ENCODE data around the gene GREB1. TPM values are rescaled to one million over a fixed set of nuclear protein-coding genes. Genes with fewer than 3 reads are reported as not detected.

The GREB1 gene
- total RNA-seq, 1 donor from 2014 or later, result 143 TPM

DNA sequence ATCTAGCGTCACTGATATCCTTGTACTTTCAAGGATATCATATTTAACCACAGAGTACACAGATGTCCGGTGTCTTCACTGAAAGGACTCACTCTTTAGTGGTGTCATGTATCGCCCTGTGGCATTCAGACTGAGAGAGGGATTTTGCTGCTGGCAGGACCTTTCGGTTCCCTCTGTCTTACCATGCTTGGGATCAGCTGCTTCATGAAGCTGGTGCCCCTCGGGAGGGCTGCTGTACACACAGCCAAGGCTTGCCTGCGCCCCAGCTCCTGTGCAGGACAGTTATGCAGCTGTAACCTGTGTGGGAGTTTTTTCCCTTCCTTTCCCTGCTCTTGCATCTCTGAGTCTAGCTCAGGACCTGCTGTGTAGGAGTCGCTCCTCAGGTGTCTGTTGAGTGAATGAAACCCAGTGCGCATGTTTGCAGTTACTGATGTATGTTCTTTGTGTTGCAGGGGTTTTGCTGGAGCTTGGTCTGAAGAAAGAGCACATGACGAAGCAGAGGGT lies 64.4 kb downstream of the GREB1 start:
- Mint-ChIP-seq H3K27ac (ENCODE audit: unreplicated experiment) (no peak overlapping the region), H3K4me1 (no peaks in the 10 kb centered on the region), H3K9me3 (no peaks in the 10 kb centered on the region), H3K27me3 (ENCODE audit: low read depth) (no peaks in the 10 kb centered on the region), H3K4me3 (no peak overlapping the region), H3K36me3 (ENCODE audit: low read depth) (peaks cover 18% of the 10 kb centered on the region)
- TF ChIP-seq, protein P1, sequence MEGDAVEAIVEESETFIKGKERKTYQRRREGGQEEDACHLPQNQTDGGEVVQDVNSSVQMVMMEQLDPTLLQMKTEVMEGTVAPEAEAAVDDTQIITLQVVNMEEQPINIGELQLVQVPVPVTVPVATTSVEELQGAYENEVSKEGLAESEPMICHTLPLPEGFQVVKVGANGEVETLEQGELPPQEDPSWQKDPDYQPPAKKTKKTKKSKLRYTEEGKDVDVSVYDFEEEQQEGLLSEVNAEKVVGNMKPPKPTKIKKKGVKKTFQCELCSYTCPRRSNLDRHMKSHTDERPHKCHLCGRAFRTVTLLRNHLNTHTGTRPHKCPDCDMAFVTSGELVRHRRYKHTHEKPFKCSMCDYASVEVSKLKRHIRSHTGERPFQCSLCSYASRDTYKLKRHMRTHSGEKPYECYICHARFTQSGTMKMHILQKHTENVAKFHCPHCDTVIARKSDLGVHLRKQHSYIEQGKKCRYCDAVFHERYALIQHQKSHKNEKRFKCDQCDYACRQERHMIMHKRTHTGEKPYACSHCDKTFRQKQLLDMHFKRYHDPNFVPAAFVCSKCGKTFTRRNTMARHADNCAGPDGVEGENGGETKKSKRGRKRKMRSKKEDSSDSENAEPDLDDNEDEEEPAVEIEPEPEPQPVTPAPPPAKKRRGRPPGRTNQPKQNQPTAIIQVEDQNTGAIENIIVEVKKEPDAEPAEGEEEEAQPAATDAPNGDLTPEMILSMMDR (conservative IDR thresholded peaks at IDR 0.05), result no peak
- no peak for DNase-seq (ENCODE audit: low read depth, low spot score)

DNA sequence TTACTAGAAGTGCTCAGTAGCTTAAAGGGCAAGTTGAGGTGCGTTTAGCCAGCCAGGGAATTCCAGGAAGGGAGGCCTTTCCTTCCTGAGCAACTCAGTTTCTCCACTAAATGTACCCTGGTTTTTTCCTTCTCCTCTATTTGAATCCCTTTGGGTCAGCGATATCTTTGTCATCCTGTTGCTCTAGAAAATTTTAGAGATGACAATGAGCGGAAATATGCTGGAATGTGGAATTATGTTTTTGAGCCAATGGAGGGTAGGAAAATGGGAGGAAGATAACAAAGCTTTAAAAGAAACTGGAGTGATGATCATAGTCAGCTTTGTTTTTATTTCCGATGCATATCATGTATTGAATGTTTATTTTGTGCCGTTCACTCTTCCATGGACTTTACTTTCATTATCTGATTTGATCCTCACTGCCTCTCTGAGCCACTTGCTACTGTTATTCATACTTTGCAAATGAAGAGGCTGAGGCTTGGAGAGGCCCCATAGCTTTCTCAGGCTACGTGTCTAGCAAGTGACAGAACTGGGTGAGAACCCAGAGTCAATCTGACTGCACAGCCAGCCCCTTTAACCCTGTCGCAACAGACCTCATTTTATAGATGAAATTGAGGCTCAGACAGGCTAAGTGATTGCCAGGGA lies 68.8 kb downstream of the GREB1 start:
- H3K27ac Mint-ChIP-seq (ENCODE audit: unreplicated experiment), result no peak overlapping the region
- TF ChIP-seq, protein P1 (conservative IDR thresholded peaks at IDR 0.05), result no peak
- H3K27me3 Mint-ChIP-seq (ENCODE audit: low read depth), result no peaks in the 10 kb centered on the region
- H3K4me3 Mint-ChIP-seq, result no peak overlapping the region
- no peaks in the 10 kb centered on the region for H3K4me1 Mint-ChIP-seq
- H3K36me3 Mint-ChIP-seq (ENCODE audit: low read depth), result peaks cover 19% of the 10 kb centered on the region
- no peak for DNase-seq (ENCODE audit: low read depth, low spot score)
- H3K9me3 Mint-ChIP-seq, result no peaks in the 10 kb centered on the region

DNA sequence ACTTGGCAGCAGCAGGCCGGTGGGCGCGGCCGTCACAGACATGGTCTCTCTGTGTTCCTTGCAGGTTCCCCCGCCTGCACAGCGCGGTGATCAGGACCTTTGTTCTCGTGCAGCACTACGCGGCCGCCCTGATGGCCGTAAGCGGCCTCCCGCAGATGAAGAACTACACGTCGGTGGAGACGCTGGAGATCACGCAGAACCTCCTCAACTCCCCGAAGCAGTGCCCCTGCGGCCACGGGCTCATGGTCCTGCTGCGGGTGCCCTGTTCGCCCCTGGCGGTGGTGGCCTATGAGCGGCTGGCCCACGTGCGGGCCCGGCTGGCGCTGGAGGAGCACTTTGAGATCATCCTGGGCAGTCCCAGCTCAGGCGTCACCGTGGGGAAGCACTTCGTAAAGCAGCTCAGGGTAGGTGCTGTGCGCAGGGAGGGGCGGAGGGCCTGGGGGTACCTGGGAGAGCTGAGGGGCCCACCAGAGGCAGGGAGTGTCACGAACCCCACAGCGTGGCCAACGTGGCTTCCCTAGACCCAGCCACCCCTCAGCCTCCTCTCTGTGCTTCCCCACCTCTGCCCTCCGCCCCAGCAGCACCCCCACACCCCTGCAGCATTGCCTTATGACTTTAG lies 76.9 kb downstream of the GREB1 start:
- H3K27me3 Mint-ChIP-seq (ENCODE audit: low read depth), result no peaks in the 10 kb centered on the region
- TF ChIP-seq, protein P1 (conservative IDR thresholded peaks at IDR 0.05), result no peak
- no peaks in the 10 kb centered on the region for H3K9me3 Mint-ChIP-seq
- no peak overlapping the region for H3K27ac Mint-ChIP-seq (ENCODE audit: unreplicated experiment)
- no peak overlapping the region for H3K4me3 Mint-ChIP-seq
- no peak for DNase-seq (ENCODE audit: low read depth, low spot score)
- peaks cover 19% of the 10 kb centered on the region for H3K36me3 Mint-ChIP-seq (ENCODE audit: low read depth)
- H3K4me1 Mint-ChIP-seq, result no peaks in the 10 kb centered on the region

DNA sequence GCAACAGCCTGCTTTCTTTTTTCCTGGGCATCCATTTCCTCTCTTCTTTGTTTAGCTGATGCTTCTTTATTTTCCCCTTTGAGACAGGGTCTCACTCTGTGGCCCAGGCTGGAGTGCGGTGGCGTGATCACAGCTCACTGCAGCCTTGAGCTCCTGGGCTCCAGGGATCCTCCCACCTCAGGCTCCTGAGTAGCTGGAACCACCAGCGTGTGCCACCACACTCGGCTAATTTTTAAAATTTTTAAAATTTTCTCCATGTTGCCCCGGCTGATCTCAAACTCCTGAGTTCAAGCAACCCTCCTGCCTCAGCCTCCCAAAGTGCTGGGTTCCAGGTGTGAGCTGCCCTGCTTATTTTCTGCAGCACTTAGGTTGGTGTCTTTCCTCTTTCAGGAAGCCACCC lies 77.4 kb downstream of the GREB1 start:
- DNase-seq (ENCODE audit: low read depth, low spot score), result no peak
- no peaks in the 10 kb centered on the region for H3K27me3 Mint-ChIP-seq (ENCODE audit: low read depth)
- H3K36me3 Mint-ChIP-seq (ENCODE audit: low read depth), result peaks cover 24% of the 10 kb centered on the region
- no peaks in the 10 kb centered on the region for H3K9me3 Mint-ChIP-seq
- H3K4me1 Mint-ChIP-seq, result no peaks in the 10 kb centered on the region
- TF ChIP-seq, protein P1 (conservative IDR thresholded peaks at IDR 0.05), result no peak
- H3K4me3 Mint-ChIP-seq, result no peak overlapping the region
- no peak overlapping the region for H3K27ac Mint-ChIP-seq (ENCODE audit: unreplicated experiment)

DNA sequence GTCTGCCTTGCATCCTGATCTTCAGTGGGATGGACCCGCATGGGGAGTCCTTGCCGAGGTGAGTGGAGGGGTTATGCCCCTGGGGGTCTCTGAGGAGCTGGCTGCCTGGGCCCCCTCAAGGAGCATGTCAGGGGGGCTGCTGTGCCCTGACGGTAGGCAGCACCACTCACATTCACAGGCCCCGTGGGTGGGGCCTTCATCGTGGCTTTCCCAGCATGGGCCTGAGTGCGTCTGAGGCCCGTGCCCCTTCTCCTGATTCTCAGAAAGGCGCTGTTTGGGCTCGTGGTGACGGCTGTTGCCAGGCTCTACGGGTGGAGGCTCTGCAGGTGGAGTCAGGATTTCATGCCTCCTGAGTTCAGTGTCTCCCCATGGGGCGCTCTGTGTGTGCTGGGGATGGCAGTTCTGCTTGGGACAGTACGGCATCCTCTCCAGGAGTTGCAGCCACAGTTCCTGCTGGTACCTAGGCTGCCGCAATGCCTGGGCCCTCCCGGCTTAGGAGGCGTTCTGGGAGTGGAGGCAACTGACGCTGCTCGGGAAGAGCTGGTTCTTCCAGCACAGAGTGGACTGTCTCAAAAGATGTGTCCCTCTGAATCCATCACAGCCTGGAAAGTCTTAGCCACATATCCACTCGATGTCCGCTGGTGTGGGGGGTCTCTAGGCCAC lies 78.8 kb downstream of the GREB1 start:
- H3K4me1 Mint-ChIP-seq, result no peaks in the 10 kb centered on the region
- no peak overlapping the region for H3K27ac Mint-ChIP-seq (ENCODE audit: unreplicated experiment)
- H3K4me3 Mint-ChIP-seq, result no peak overlapping the region
- no peaks in the 10 kb centered on the region for H3K9me3 Mint-ChIP-seq
- no peaks in the 10 kb centered on the region for H3K27me3 Mint-ChIP-seq (ENCODE audit: low read depth)
- DNase-seq (ENCODE audit: low read depth, low spot score), result no peak
- peaks cover 34% of the 10 kb centered on the region for H3K36me3 Mint-ChIP-seq (ENCODE audit: low read depth)
- TF ChIP-seq, protein P1 (conservative IDR thresholded peaks at IDR 0.05), result no peak

All from neural crest cell (in vitro differentiated cells).